Neural cell (in vitro differentiated cells): ENCODE data around the gene ACBD5.

ENCODE experiments used
- EP300 ChIP-seq: fragments of 450-650 bp; conservative IDR thresholded peaks from 2 replicates; pipeline ENCODE4 v1.6.1; 2014; ENCODE audit warnings: antibody characterized with exemption, mild to moderate bottlenecking, moderate library complexity; ENCODE audit not compliant: poor library complexity, severe bottlenecking
- EZH2 ChIP-seq: fragments of 200-600, 300-800 bp; shearing (Covaris generic), sonication (generic); IDR thresholded peaks from 2 replicates; pipeline ENCODE4 v1.6.1; 2014; ENCODE audit warnings: antibody characterized with exemption, low read length, borderline replicate concordance, mild to moderate bottlenecking; ENCODE audit not compliant: insufficient read depth, poor library complexity, severe bottlenecking
- MXI1 ChIP-seq: fragments of 450-650 bp; conservative IDR thresholded peaks from 2 replicates; pipeline ENCODE4 v1.6.1; 2014; ENCODE audit warnings: antibody characterized with exemption, mild to moderate bottlenecking; ENCODE audit not compliant: poor library complexity, severe bottlenecking
- POLR2AphosphoS5 ChIP-seq: IDR thresholded peaks from 2 replicates; pipeline ENCODE4 v1.6.1; 2012
- TAF1 ChIP-seq: IDR thresholded peaks from 2 replicates; pipeline ENCODE4 v1.6.1; 2012; ENCODE audit warnings: low read depth
- TF ChIP-seq, protein P1 (sequence below): fragments of 450-650 bp; IDR thresholded peaks from 2 replicates; pipeline ENCODE4 v1.5.1; 2014; ENCODE audit warnings: antibody characterized with exemption, mild to moderate bottlenecking, moderate library complexity; ENCODE audit not compliant: poor library complexity, severe bottlenecking

GRCh38 chr10:27203806-27204205 lies 36.8 kb downstream of the ACBD5 start:
- TF ChIP-seq, protein P1, sequence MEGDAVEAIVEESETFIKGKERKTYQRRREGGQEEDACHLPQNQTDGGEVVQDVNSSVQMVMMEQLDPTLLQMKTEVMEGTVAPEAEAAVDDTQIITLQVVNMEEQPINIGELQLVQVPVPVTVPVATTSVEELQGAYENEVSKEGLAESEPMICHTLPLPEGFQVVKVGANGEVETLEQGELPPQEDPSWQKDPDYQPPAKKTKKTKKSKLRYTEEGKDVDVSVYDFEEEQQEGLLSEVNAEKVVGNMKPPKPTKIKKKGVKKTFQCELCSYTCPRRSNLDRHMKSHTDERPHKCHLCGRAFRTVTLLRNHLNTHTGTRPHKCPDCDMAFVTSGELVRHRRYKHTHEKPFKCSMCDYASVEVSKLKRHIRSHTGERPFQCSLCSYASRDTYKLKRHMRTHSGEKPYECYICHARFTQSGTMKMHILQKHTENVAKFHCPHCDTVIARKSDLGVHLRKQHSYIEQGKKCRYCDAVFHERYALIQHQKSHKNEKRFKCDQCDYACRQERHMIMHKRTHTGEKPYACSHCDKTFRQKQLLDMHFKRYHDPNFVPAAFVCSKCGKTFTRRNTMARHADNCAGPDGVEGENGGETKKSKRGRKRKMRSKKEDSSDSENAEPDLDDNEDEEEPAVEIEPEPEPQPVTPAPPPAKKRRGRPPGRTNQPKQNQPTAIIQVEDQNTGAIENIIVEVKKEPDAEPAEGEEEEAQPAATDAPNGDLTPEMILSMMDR: no peak
- TF ChIP-seq MXI1: no peak
- TF ChIP-seq EP300: no peak
- TF ChIP-seq EZH2: no peak
- TF ChIP-seq TAF1: no peak
- TF ChIP-seq POLR2AphosphoS5: no peak
